MM.1S (cell line): ENCODE measurements around the gene GPR173.

Experiments used
- DNase-seq: peaks from one replicate; pipeline ENCODE4 v3.0.0-alpha.2; 2015
- H2AFZ ChIP-seq: fragments of 300-600 bp; sonication (generic); 2 replicates; pipeline ENCODE4 v1.6.0; 2016; ENCODE audit warnings: antibody characterized with exemption, low read length
- H3F3A ChIP-seq: fragments of 300-600 bp; sonication (generic); 2 replicates; pipeline ENCODE4 v1.6.1; 2016; ENCODE audit warnings: mild to moderate bottlenecking, antibody characterized with exemption, low read length, moderate library complexity, mixed read lengths; ENCODE audit not compliant: insufficient read depth
- H3K27ac ChIP-seq: fragments of 300-600 bp; sonication (generic); 2 replicates; pipeline ENCODE4 v1.5.1; 2016; ENCODE audit warnings: mild to moderate bottlenecking, low read length
- H3K27me3 ChIP-seq: fragments of 300-600 bp; sonication (generic); replicated peaks from 2 replicates; pipeline ENCODE4 v1.6.0; 2016; ENCODE audit warnings: low read length; ENCODE audit not compliant: insufficient read depth
- H3K36me3 ChIP-seq: fragments of 300-600 bp; sonication (generic); replicated peaks from 2 replicates; pipeline ENCODE4 v1.6.1; 2016; ENCODE audit warnings: mild to moderate bottlenecking, low read length, mixed read lengths; ENCODE audit not compliant: insufficient read depth
- H3K4me1 ChIP-seq: fragments of 300-600 bp; sonication (generic); 2 replicates; pipeline ENCODE4 v1.6.1; 2016; ENCODE audit warnings: low read length, mixed read lengths
- H3K4me2 ChIP-seq: fragments of 300-600 bp; sonication (generic); 2 replicates; pipeline ENCODE4 v1.6.0; 2016; ENCODE audit warnings: low read depth, low read length
- H3K4me3 ChIP-seq: fragments of 300-600 bp; sonication (generic); 2 replicates; pipeline ENCODE4 v1.5.1; 2016; ENCODE audit warnings: low read length, mixed read lengths
- H3K79me2 ChIP-seq: fragments of 300-600 bp; sonication (generic); 2 replicates; pipeline ENCODE4 v1.6.1; 2016; ENCODE audit warnings: mixed run types, low read length, mixed read lengths
- H3K9ac ChIP-seq: fragments of 300-600 bp; sonication (generic); 2 replicates; pipeline ENCODE4 v1.6.1; 2016; ENCODE audit warnings: low read length, mixed read lengths
- H3K9me2 ChIP-seq: fragments of 300-600 bp; sonication (generic); replicated peaks from 2 replicates; pipeline ENCODE4 v1.6.1; 2016; ENCODE audit warnings: mild to moderate bottlenecking, low read length, mixed read lengths; ENCODE audit not compliant: insufficient read depth
- H3K9me3 ChIP-seq: fragments of 300-600 bp; sonication (generic); replicated peaks from 2 replicates; pipeline ENCODE4 v1.6.1; 2016; ENCODE audit warnings: mild to moderate bottlenecking, low read length, mixed read lengths; ENCODE audit not compliant: insufficient read depth
- H4K20me1 ChIP-seq: fragments of 300-600 bp; sonication (generic); 2 replicates; pipeline ENCODE4 v1.6.1; 2016; ENCODE audit warnings: mild to moderate bottlenecking, low read length, moderate library complexity, mixed read lengths; ENCODE audit not compliant: insufficient read depth
- CTCF ChIP-seq: fragments of 300-600 bp; sonication (generic); IDR thresholded peaks from 2 replicates; pipeline ENCODE4 v1.5.1; 2016; ENCODE audit warnings: antibody characterized with exemption, low read length, mixed read lengths
- EZH2 ChIP-seq: fragments of 300-600 bp; sonication (generic); optimal IDR thresholded peaks from 2 replicates; pipeline ENCODE3; 2017; ENCODE audit warnings: low read depth, mild to moderate bottlenecking, antibody characterized with exemption, low read length, mixed read lengths
- EZH2phosphoT487 ChIP-seq: fragments of 300-600 bp; sonication (generic); IDR thresholded peaks from 2 replicates; pipeline ENCODE4 v1.6.1; 2018; ENCODE audit warnings: antibody characterized with exemption, low read length

The GPR173 gene

GRCh38 chrX:53056292-53056691 lies 7.7 kb downstream of the GPR173 start:
- H3K4me2 ChIP-seq: no peak overlapping the region
- no peak overlapping the region for H3K4me3 ChIP-seq
- H3K27ac ChIP-seq: no peak overlapping the region
- TF ChIP-seq CTCF (no peak), EZH2phosphoT487 (no peak), EZH2 (no peak)
- no peak for DNase-seq
- no peaks in the 10 kb centered on the region for H3K36me3 ChIP-seq
- no peaks in the 10 kb centered on the region for H3K27me3 ChIP-seq
- no peaks in the 10 kb centered on the region for H3K4me1 ChIP-seq
- H3K79me2 ChIP-seq: no peaks in the 10 kb centered on the region
- H3F3A ChIP-seq: no peaks in the 10 kb centered on the region
- no peaks in the 10 kb centered on the region for H3K9me2 ChIP-seq
- H3K9ac ChIP-seq: no peak overlapping the region
- no peaks in the 10 kb centered on the region for H3K9me3 ChIP-seq
- H4K20me1 ChIP-seq: no peaks in the 10 kb centered on the region
- H2AFZ ChIP-seq: no peak overlapping the region

- no peak overlapping the region for H3K4me3 ChIP-seq
- H3K4me1 ChIP-seq: no peaks in the 10 kb centered on the region
- no peaks in the 10 kb centered on the region for H3K9me2 ChIP-seq
- DNase-seq: no peak
- no peak overlapping the region for H2AFZ ChIP-seq
- H3K27me3 ChIP-seq: no peaks in the 10 kb centered on the region
- no peaks in the 10 kb centered on the region for H3K36me3 ChIP-seq
- no peaks in the 10 kb centered on the region for H3K79me2 ChIP-seq
- H3K4me2 ChIP-seq: no peak overlapping the region
- H3K27ac ChIP-seq: no peak overlapping the region
- no peak overlapping the region for H3K9ac ChIP-seq
- TF ChIP-seq CTCF (no peak), EZH2 (no peak), EZH2phosphoT487 (no peak)
- H3K9me3 ChIP-seq: no peaks in the 10 kb centered on the region
- H4K20me1 ChIP-seq: no peaks in the 10 kb centered on the region
- no peaks in the 10 kb centered on the region for H3F3A ChIP-seq
These were observed 16.5 kb downstream of the GPR173 start for GRCh38 chrX:53065104-53065503.

GRCh38 chrX:53071064-53071463 lies 22.5 kb downstream of the GPR173 start:
- Histone ChIP-seq H3K9me2 (no peaks in the 10 kb centered on the region), H3K27ac (no peak overlapping the region), H3K9ac (no peak overlapping the region), H3K79me2 (no peaks in the 10 kb centered on the region), H3K27me3 (no peaks in the 10 kb centered on the region), H3F3A (peaks cover 18% of the 10 kb centered on the region), H3K9me3 (no peaks in the 10 kb centered on the region), H3K4me1 (peaks cover 4% of the 10 kb centered on the region; the same call in 1 of the 2 replicates), H3K4me2 (peak overlapping the region; percentile 84; the same call in 1 of the 2 replicates), H2AFZ (no peak overlapping the region), H4K20me1 (no peaks in the 10 kb centered on the region), H3K36me3 (no peaks in the 10 kb centered on the region), H3K4me3 (peak overlapping the region; percentile 78; the same call in 1 of the 2 replicates)
- TF ChIP-seq EZH2: no peak
- TF ChIP-seq EZH2phosphoT487: no peak
- no peak for TF ChIP-seq CTCF
- DNase-seq: no peak
